GM23338 (cell line): Measurements from ENCODE around the gene RAB1B. TPM values are rescaled to one million over a fixed set of nuclear protein-coding genes. Genes with fewer than 3 reads are reported as not detected.

Source experiments
- ATAC-seq: fragments of 200-7000 bp; cut with Tn5 transposase; 3 replicates; pipeline ENCODE4 v1.9.1; 2020
- DNase-seq: peaks from one replicate; pipeline ENCODE4 v3.0.0-alpha.2; 2015; ENCODE audit warnings: low spot score
- H2AFZ ChIP-seq: fragments of 200-600 bp; sonication (generic); 2 replicates; pipeline ENCODE4 v1.8.0; 2016; ENCODE audit warnings: antibody characterized with exemption, mild to moderate bottlenecking, moderate library complexity
- H3F3A ChIP-seq: fragments of 200-600 bp; sonication (generic); replicated peaks from 2 replicates; pipeline ENCODE4 v1.8.0; 2017; ENCODE audit warnings: antibody characterized with exemption, mixed run types, low read depth
- H3K27ac ChIP-seq: fragments of 200-600 bp; sonication (generic); 2 replicates; pipeline ENCODE4 v1.6.1; 2016; ENCODE audit warnings: low read depth
- H3K27me3 ChIP-seq: fragments of 200-600 bp; sonication (generic); 2 replicates; pipeline ENCODE4 v1.8.0; 2016; ENCODE audit warnings: mild to moderate bottlenecking, mixed run types, moderate library complexity; ENCODE audit not compliant: insufficient read depth
- H3K36me3 ChIP-seq: fragments of 200-600 bp; sonication (generic); 2 replicates; pipeline ENCODE4 v1.8.0; 2016; ENCODE audit warnings: mild to moderate bottlenecking; ENCODE audit not compliant: insufficient read depth
- H3K4me1 ChIP-seq: fragments of 200-600 bp; sonication (generic); 2 replicates; pipeline ENCODE4 v1.8.0; 2016; ENCODE audit warnings: mild to moderate bottlenecking, moderate library complexity; ENCODE audit not compliant: insufficient read depth
- H3K4me2 ChIP-seq: fragments of 200-600 bp; sonication (generic); 2 replicates; pipeline ENCODE4 v1.7.1; 2017; ENCODE audit warnings: mixed run types
- H3K4me3 ChIP-seq: fragments of 200-600 bp; sonication (generic); 2 replicates; pipeline ENCODE4 v1.6.1; 2016; ENCODE audit warnings: mixed run types
- H3K79me2 ChIP-seq: fragments of 200-600 bp; sonication (generic); replicated peaks from 2 replicates; pipeline ENCODE4 v1.8.0; 2017; ENCODE audit warnings: mild to moderate bottlenecking; ENCODE audit not compliant: insufficient read depth
- H3K9me2 ChIP-seq: fragments of 200-600 bp; sonication (generic); 2 replicates; pipeline ENCODE4 v1.8.0; 2017; ENCODE audit not compliant: insufficient read depth
- H4K20me1 ChIP-seq: fragments of 200-600 bp; sonication (generic); replicated peaks from 2 replicates; pipeline ENCODE4 v1.8.0; 2017; ENCODE audit warnings: mild to moderate bottlenecking; ENCODE audit not compliant: insufficient read depth
- H3K27ac Mint-ChIP-seq: 2 replicates; pipeline ENCODE4 v1.8.0; 2020; ENCODE audit warnings: inconsistent platforms, mild to moderate bottlenecking, moderate library complexity, mixed read lengths
- H3K27me3 Mint-ChIP-seq: 3 replicates; pipeline ENCODE4 v1.8.0; 2022; ENCODE audit warnings: low read depth, mild to moderate bottlenecking, moderate library complexity, mixed read lengths, inconsistent platforms; ENCODE audit not compliant: insufficient read depth, poor library complexity
- H3K36me3 Mint-ChIP-seq: 3 replicates; pipeline ENCODE4 v1.8.0; 2021; ENCODE audit warnings: low read depth, mild to moderate bottlenecking, inconsistent platforms, moderate library complexity, mixed read lengths
- H3K4me1 Mint-ChIP-seq: 3 replicates; pipeline ENCODE4 v1.8.0; 2020; ENCODE audit warnings: mild to moderate bottlenecking, inconsistent platforms, mixed read lengths
- H3K4me3 Mint-ChIP-seq: 3 replicates; pipeline ENCODE4 v1.8.0; 2021; ENCODE audit warnings: moderate library complexity, mild to moderate bottlenecking, inconsistent platforms, mixed read lengths
- H3K9me3 Mint-ChIP-seq: 3 replicates; pipeline ENCODE4 v1.8.0; 2020; ENCODE audit warnings: moderate library complexity, mild to moderate bottlenecking, inconsistent platforms, mixed read lengths
- CREB1 ChIP-seq: fragments of 250-450 bp; sonication (Bioruptor Pico); IDR thresholded peaks from 2 replicates; pipeline ENCODE4 v1.5.0; 2020; ENCODE audit warnings: low read depth, mild to moderate bottlenecking, moderate library complexity
- ETS1 ChIP-seq: IDR thresholded peaks from 2 replicates; pipeline ENCODE4 v1.6.1; 2016; ENCODE audit warnings: antibody characterized with exemption
- EZH2 ChIP-seq: fragments of 200-600 bp; sonication (generic); IDR thresholded peaks from one replicate; pipeline ENCODE4 v1.8.0; 2017; ENCODE audit warnings: antibody characterized with exemption, mild to moderate bottlenecking, low read depth; ENCODE audit not compliant: unreplicated experiment
- EZH2phosphoT487 ChIP-seq: fragments of 200-600 bp; sonication (generic); IDR thresholded peaks from one replicate; pipeline ENCODE4 v1.8.1; 2018; ENCODE audit warnings: antibody characterized with exemption; ENCODE audit not compliant: unreplicated experiment
- JUNB ChIP-seq: IDR thresholded peaks from one replicate; pipeline ENCODE4 v1.6.1; 2016; ENCODE audit warnings: antibody characterized with exemption; ENCODE audit not compliant: unreplicated experiment
- NANOG ChIP-seq: IDR thresholded peaks from 2 replicates; pipeline ENCODE4 v1.6.1; 2016; ENCODE audit warnings: antibody characterized with exemption, borderline replicate concordance
- POLR2AphosphoS5 ChIP-seq: IDR thresholded peaks from 2 replicates; pipeline ENCODE4 v1.6.1; 2016; ENCODE audit warnings: antibody characterized with exemption, low read depth
- STAT1 ChIP-seq: IDR thresholded peaks from one replicate; pipeline ENCODE4 v1.6.1; 2016; ENCODE audit warnings: antibody characterized with exemption; ENCODE audit not compliant: unreplicated experiment
- ZNF114 ChIP-seq: fragments of 250-450 bp; sonication (Bioruptor Pico); IDR thresholded peaks from 2 replicates; pipeline ENCODE4 v1.5.0; 2020; ENCODE audit warnings: mild to moderate bottlenecking, moderate library complexity
- ZNF331 ChIP-seq: fragments of 250-450 bp; sonication (Bioruptor Pico); IDR thresholded peaks from 2 replicates; pipeline ENCODE4 v1.5.0; 2020; ENCODE audit warnings: low read depth, mild to moderate bottlenecking, moderate library complexity
- ZNF462 ChIP-seq: fragments of 250-450 bp; sonication (Bioruptor Pico); IDR thresholded peaks from 2 replicates; pipeline ENCODE4 v1.5.0; 2020; ENCODE audit warnings: mild to moderate bottlenecking, moderate library complexity
- polyA plus RNA-seq: library from polyadenylated mRNA; unstranded; fragments of >200 nt; fragmentation: Nextera tagmentation; extraction: Ambion mirVana; gene quantifications from 2 replicates; pipeline ENCODE4 v1.2.1, GENCODE V29; 2016
- total RNA-seq: library from RNA; depleted of rRNA; stranded (reverse); fragments of >200 nt; shearing (Covaris generic); gene quantifications from 2 replicates; pipeline ENCODE4 v1.2.3, GENCODE V29; 2014

The RAB1B gene
- total and polyA plus RNA-seq, 2 experiments from 2014 or later = 30.5 to 92.7 TPM

GRCh38 chr11:66325263-66325671 lies 56.8 kb downstream of the RAB1B start:
- TF ChIP-seq ZNF462 (CRISPR knock-in tag) = no peak
- TF ChIP-seq ETS1 = no peak
- no peak for TF ChIP-seq ZNF114 (CRISPR knock-in tag)
- no peak for TF ChIP-seq ZNF331 (CRISPR knock-in tag)
- no peak for TF ChIP-seq JUNB
- no peak for TF ChIP-seq CREB1 (CRISPR knock-in tag)
- TF ChIP-seq NANOG = no peak
- no peak for TF ChIP-seq EZH2phosphoT487
- TF ChIP-seq EZH2 = no peak
- no peak for TF ChIP-seq STAT1
- no peak for TF ChIP-seq POLR2AphosphoS5
- Histone ChIP-seq H3F3A (no peaks in the 10 kb centered on the region), H3K4me3 (no peak overlapping the region), H3K79me2 (no peaks in the 10 kb centered on the region), H3K9me2 (no peaks in the 10 kb centered on the region), H3K4me1 (peaks cover 5% of the 10 kb centered on the region; the same call in 1 of the 2 replicates), H3K36me3 (no peaks in the 10 kb centered on the region), H2AFZ (no peak overlapping the region), H4K20me1 (no peaks in the 10 kb centered on the region), H3K27ac (no peak overlapping the region), H3K4me2 (no peak overlapping the region), H3K27me3 (no peaks in the 10 kb centered on the region)
- DNase-seq = no peak
- Mint-ChIP-seq H3K4me1 (peaks cover 21% of the 10 kb centered on the region), H3K36me3 (peaks cover 1% of the 10 kb centered on the region; the same call in 1 of the 3 replicates), H3K9me3 (peaks cover 2% of the 10 kb centered on the region; the same call in 2 of the 3 replicates), H3K4me3 (no peak overlapping the region), H3K27ac (no peak overlapping the region), H3K27me3 (peaks cover 23% of the 10 kb centered on the region)
- ATAC-seq = no peak
